ENCODE data around the gene INSYN1.

DNA sequence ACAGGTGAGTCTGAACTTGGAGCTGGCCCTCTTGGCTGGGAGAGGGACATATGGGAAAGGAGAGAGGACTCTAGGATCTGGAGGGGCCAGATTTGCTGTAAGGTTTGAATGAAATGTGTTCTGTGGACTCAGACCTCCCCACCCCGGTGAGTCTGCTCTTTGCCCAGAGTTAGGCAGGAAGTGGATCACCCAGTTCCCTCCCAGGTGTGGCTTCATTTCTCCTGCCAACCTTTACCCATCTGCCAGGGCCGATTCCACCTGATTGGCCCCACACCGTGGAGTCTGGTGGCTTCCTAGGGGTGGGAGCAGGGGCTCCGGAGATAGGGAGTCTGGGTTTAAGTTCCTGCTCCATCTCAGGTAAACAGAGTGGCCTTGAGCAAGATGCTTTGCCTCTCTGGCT is 43.5 kb downstream of the INSYN1 start:
- TF ChIP-seq, protein P1, sequence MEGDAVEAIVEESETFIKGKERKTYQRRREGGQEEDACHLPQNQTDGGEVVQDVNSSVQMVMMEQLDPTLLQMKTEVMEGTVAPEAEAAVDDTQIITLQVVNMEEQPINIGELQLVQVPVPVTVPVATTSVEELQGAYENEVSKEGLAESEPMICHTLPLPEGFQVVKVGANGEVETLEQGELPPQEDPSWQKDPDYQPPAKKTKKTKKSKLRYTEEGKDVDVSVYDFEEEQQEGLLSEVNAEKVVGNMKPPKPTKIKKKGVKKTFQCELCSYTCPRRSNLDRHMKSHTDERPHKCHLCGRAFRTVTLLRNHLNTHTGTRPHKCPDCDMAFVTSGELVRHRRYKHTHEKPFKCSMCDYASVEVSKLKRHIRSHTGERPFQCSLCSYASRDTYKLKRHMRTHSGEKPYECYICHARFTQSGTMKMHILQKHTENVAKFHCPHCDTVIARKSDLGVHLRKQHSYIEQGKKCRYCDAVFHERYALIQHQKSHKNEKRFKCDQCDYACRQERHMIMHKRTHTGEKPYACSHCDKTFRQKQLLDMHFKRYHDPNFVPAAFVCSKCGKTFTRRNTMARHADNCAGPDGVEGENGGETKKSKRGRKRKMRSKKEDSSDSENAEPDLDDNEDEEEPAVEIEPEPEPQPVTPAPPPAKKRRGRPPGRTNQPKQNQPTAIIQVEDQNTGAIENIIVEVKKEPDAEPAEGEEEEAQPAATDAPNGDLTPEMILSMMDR (IDR thresholded peaks at IDR 0.05), result no peak
- no peak for TF ChIP-seq EP300 (IDR thresholded peaks at IDR 0.05)
